ENCODE measurements around the gene RASD2.

The RASD2 gene

GRCh38 chr22:35601743-35602615, 61.3 kb downstream of the RASD2 start:
- DNase-seq, result peak in 1 of 51 donors; percentile 11

All from hypothalamus (tissue), 51 donors.